HEK293 (cell line): Measurements from ENCODE around the gene DAAM2.
A peak's percentile ranks its signal among the peaks of the same experiment; 100 is the strongest.

Experiments
- CTCF ChIA-PET: fragments of 350-600 bp; formaldehyde crosslinking; extraction: SDS; loops from one replicate; lab custom pipeline; 2021; ENCODE audit warnings: antibody characterized with exemption; lab: Yijun Ruan, JAX
- POLR2A ChIA-PET: fragments of 300-600 bp; formaldehyde crosslinking; extraction: SDS; loops from one replicate; lab custom pipeline; 2020; ENCODE audit warnings: antibody characterized with exemption, inconsistent platforms; lab: Yijun Ruan, JAX
- H3K27ac ChIP-seq: fragments of 200-500 bp; sonication (Bioruptor generic); 2 replicates; pipeline ENCODE4 v1.5.1; 2014; ENCODE audit warnings: low read depth, low read length, control low read depth, inconsistent platforms; ENCODE audit errors: extremely low read depth
- H3K36me3 ChIP-seq, 2 experiments: fragments of 200-500 bp in 1 of 2; sonication (Bioruptor generic) in 1 of 2; 1 replicate in 1 of 2; 2 replicates in 1 of 2; pipeline ENCODE4 v1.5.1; 2014 to 2017; ENCODE audit warnings: inconsistent platforms in 2 of 2, low read length in 2 of 2; ENCODE audit not compliant: control insufficient read depth in 2 of 2, insufficient read depth in 1 of 2
- H3K4me1 ChIP-seq: fragments of 200-500 bp; sonication (Bioruptor generic); 2 replicates; pipeline ENCODE4 v1.5.1; 2014; ENCODE audit warnings: mild to moderate bottlenecking, low read length, inconsistent platforms; ENCODE audit not compliant: control insufficient read depth, insufficient read depth
- H3K4me3 ChIP-seq: 2 replicates; pipeline ENCODE4 v1.5.1; 2011; ENCODE audit warnings: low read depth, mild to moderate bottlenecking, control low read depth, low read length, moderate library complexity
- H3K9me3 ChIP-seq: fragments of 200-500 bp; sonication (Bioruptor generic); 2 replicates; pipeline ENCODE4 v1.5.1; 2014; ENCODE audit warnings: low read depth, low read length, inconsistent platforms; ENCODE audit not compliant: control insufficient read depth, insufficient read depth
- GLI2 ChIP-seq: fragments of 450-650 bp; formaldehyde crosslinking; IDR thresholded peaks from 2 replicates; pipeline ENCODE4; 2017; ENCODE audit warnings: missing biosample characterization, missing genetic modification characterization, low read depth, borderline replicate concordance
- GLIS2 ChIP-seq: fragments of 450-650 bp; formaldehyde crosslinking; IDR thresholded peaks from 2 replicates; pipeline ENCODE4 v1.5.1; 2016; ENCODE audit warnings: missing biosample characterization, missing genetic modification characterization
- HOXA7 ChIP-seq: sonication (generic); formaldehyde crosslinking; IDR thresholded peaks from 2 replicates; pipeline ENCODE4 v1.8.1; 2022; ENCODE audit warnings: missing genetic modification reagents, borderline replicate concordance
- KLF8 ChIP-seq: fragments of 450-650 bp; formaldehyde crosslinking; IDR thresholded peaks from 2 replicates; pipeline ENCODE4 v1.5.1; 2016; ENCODE audit warnings: missing biosample characterization, missing genetic modification characterization
- OSR2 ChIP-seq: fragments of 450-650 bp; formaldehyde crosslinking; IDR thresholded peaks from 2 replicates; pipeline ENCODE4 v1.5.1; 2016; ENCODE audit warnings: missing biosample characterization, missing genetic modification characterization
- ZNF114 ChIP-seq: fragments of 450-650 bp; formaldehyde crosslinking; IDR thresholded peaks from 2 replicates; pipeline ENCODE4 v1.5.0; 2017; ENCODE audit warnings: missing biosample characterization, missing genetic modification characterization
- ZNF174 ChIP-seq: fragments of 450-650 bp; formaldehyde crosslinking; IDR thresholded peaks from 2 replicates; pipeline ENCODE4 v1.5.0; 2017; ENCODE audit warnings: missing biosample characterization, mild to moderate bottlenecking, missing genetic modification characterization
- ZNF19 ChIP-seq: fragments of 450-650 bp; formaldehyde crosslinking; IDR thresholded peaks from 2 replicates; pipeline ENCODE4; 2016; ENCODE audit warnings: missing biosample characterization, missing genetic modification characterization, low read depth
- ZNF221 ChIP-seq: fragments of 450-650 bp; formaldehyde crosslinking; IDR thresholded peaks from 2 replicates; pipeline ENCODE4 v1.5.1; 2017; ENCODE audit warnings: missing biosample characterization, missing genetic modification characterization, borderline replicate concordance
- ZNF341 ChIP-seq: fragments of 450-650 bp; formaldehyde crosslinking; IDR thresholded peaks from 2 replicates; pipeline ENCODE4; 2016; ENCODE audit warnings: low read depth, missing biosample characterization, missing genetic modification characterization
- ZNF350 ChIP-seq: fragments of 450-650 bp; formaldehyde crosslinking; IDR thresholded peaks from 2 replicates; pipeline ENCODE4 v1.5.0; 2017; ENCODE audit warnings: missing biosample characterization, mild to moderate bottlenecking, missing genetic modification characterization
- ZNF362 ChIP-seq: fragments of 450-650 bp; formaldehyde crosslinking; IDR thresholded peaks from 2 replicates; pipeline ENCODE4 v1.5.1; 2016; ENCODE audit warnings: missing biosample characterization, missing genetic modification characterization
- ZNF394 ChIP-seq: fragments of 450-650 bp; formaldehyde crosslinking; IDR thresholded peaks from 2 replicates; pipeline ENCODE4 v1.5.1; 2016; ENCODE audit warnings: missing biosample characterization, missing genetic modification characterization, mild to moderate bottlenecking, moderate library complexity, borderline replicate concordance
- ZNF426 ChIP-seq: fragments of 450-650 bp; formaldehyde crosslinking; IDR thresholded peaks from 2 replicates; pipeline ENCODE4 v1.5.1; 2017; ENCODE audit warnings: missing biosample characterization, missing genetic modification characterization, mild to moderate bottlenecking, inconsistent platforms, moderate library complexity
- ZNF488 ChIP-seq: fragments of 450-650 bp; formaldehyde crosslinking; IDR thresholded peaks from 2 replicates; pipeline ENCODE4 v1.5.1; 2016; ENCODE audit warnings: missing biosample characterization, missing genetic modification characterization
- ZNF521 ChIP-seq: fragments of 450-650 bp; formaldehyde crosslinking; IDR thresholded peaks from 2 replicates; pipeline ENCODE4 v1.5.1; 2017; ENCODE audit warnings: missing biosample characterization, mild to moderate bottlenecking, missing genetic modification characterization
- ZNF530 ChIP-seq: fragments of 450-650 bp; formaldehyde crosslinking; IDR thresholded peaks from 2 replicates; pipeline ENCODE4 v1.5.1; 2016; ENCODE audit warnings: low read depth, missing biosample characterization, missing genetic modification characterization
- ZNF561 ChIP-seq: fragments of 450-650 bp; IDR thresholded peaks from 2 replicates; pipeline ENCODE4 v1.5.1; 2018; ENCODE audit warnings: missing biosample characterization, missing genetic modification characterization, borderline replicate concordance
- ZNF600 ChIP-seq: fragments of 450-650 bp; formaldehyde crosslinking; IDR thresholded peaks from 2 replicates; pipeline ENCODE4 v1.5.1; 2016; ENCODE audit warnings: missing biosample characterization, missing genetic modification characterization
- ZNF610 ChIP-seq: fragments of 450-650 bp; formaldehyde crosslinking; IDR thresholded peaks from 2 replicates; pipeline ENCODE4 v1.5.1; 2016; ENCODE audit warnings: missing biosample characterization, missing genetic modification characterization, borderline replicate concordance
- ZNF658 ChIP-seq: fragments of 450-650 bp; formaldehyde crosslinking; IDR thresholded peaks from 2 replicates; pipeline ENCODE4; 2016; ENCODE audit warnings: missing biosample characterization, missing genetic modification characterization
- ZSCAN16 ChIP-seq: fragments of 450-650 bp; formaldehyde crosslinking; IDR thresholded peaks from 2 replicates; pipeline ENCODE4 v1.5.1; 2016; ENCODE audit warnings: missing biosample characterization, missing genetic modification characterization
- ZSCAN23 ChIP-seq: fragments of 450-650 bp; formaldehyde crosslinking; IDR thresholded peaks from 2 replicates; pipeline ENCODE4 v1.5.1; 2016; ENCODE audit warnings: missing biosample characterization, missing genetic modification characterization
- ZSCAN4 ChIP-seq: fragments of 450-650 bp; formaldehyde crosslinking; IDR thresholded peaks from 2 replicates; pipeline ENCODE4 v1.5.1; 2017; ENCODE audit warnings: missing biosample characterization, missing genetic modification characterization
- TF ChIP-seq, protein P1 (sequence below): fragments of 450-650 bp; formaldehyde crosslinking; IDR thresholded peaks from 2 replicates; pipeline ENCODE4 v1.5.1; 2016; ENCODE audit warnings: missing biosample characterization, missing genetic modification characterization
- TF ChIP-seq, protein P2 (sequence below): fragments of 450-650 bp; formaldehyde crosslinking; IDR thresholded peaks from 2 replicates; pipeline ENCODE4 v1.5.1; 2016; ENCODE audit warnings: missing biosample characterization, missing genetic modification characterization

DAAM2 gene

DNA sequence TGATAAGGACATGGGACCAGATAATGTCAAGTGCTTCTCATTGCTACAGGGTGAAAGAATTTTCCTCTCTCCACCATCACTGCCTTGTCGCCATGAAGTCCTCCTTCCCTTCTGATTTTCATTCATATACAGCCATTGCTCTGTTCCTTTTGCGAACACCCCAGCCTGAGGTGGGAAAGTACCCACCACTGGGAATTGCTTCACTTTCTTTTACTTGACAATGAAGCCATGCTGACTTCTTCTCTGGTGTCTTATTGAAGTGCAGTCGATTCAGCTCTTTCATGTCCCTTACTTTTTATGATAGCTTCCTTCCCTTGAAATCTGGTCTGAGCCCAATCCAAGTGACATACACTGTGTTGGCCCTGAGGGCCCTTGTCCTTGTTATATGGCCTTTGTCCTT, 16.2 kb downstream of the DAAM2 start (continued):
- TF ChIP-seq ZNF521 (tag by site-specific recombination) (no peak), ZNF658 (tag by site-specific recombination) (no peak), ZNF426 (tag by site-specific recombination) (no peak), HOXA7 (CRISPR knock-in tag) (no peak), ZNF488 (tag by site-specific recombination) (no peak), ZNF350 (no peak)
- TF ChIP-seq, protein P1, sequence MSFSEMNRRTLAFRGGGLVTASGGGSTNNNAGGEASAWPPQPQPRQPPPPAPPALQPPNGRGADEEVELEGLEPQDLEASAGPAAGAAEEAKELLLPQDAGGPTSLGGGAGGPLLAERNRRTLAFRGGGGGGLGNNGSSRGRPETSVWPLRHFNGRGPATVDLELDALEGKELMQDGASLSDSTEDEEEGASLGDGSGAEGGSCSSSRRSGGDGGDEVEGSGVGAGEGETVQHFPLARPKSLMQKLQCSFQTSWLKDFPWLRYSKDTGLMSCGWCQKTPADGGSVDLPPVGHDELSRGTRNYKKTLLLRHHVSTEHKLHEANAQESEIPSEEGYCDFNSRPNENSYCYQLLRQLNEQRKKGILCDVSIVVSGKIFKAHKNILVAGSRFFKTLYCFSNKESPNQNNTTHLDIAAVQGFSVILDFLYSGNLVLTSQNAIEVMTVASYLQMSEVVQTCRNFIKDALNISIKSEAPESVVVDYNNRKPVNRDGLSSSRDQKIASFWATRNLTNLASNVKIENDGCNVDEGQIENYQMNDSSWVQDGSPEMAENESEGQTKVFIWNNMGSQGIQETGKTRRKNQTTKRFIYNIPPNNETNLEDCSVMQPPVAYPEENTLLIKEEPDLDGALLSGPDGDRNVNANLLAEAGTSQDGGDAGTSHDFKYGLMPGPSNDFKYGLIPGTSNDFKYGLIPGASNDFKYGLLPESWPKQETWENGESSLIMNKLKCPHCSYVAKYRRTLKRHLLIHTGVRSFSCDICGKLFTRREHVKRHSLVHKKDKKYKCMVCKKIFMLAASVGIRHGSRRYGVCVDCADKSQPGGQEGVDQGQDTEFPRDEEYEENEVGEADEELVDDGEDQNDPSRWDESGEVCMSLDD: no peak

- Histone ChIP-seq H3K4me1 (peaks cover 7% of the 10 kb centered on the region), H3K9me3 (no peaks in the 10 kb centered on the region; the same call in 1 of the 2 replicates), H3K4me3 (no peak overlapping the region), H3K36me3 (no peaks in the 10 kb centered on the region), H3K27ac (no peak overlapping the region)
- ChIA-PET POLR2A (no interaction called here), CTCF (no interaction called here)
- TF ChIP-seq ZNF394 (tag by site-specific recombination) (peak; percentile 89), ZNF341 (tag by site-specific recombination) (peak; percentile 47), ZNF221 (no peak)
- TF ChIP-seq, protein P2, sequence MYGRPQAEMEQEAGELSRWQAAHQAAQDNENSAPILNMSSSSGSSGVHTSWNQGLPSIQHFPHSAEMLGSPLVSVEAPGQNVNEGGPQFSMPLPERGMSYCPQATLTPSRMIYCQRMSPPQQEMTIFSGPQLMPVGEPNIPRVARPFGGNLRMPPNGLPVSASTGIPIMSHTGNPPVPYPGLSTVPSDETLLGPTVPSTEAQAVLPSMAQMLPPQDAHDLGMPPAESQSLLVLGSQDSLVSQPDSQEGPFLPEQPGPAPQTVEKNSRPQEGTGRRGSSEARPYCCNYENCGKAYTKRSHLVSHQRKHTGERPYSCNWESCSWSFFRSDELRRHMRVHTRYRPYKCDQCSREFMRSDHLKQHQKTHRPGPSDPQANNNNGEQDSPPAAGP: peak; percentile 37; the same call in 1 of the 2 replicates
Measured at GRCh38 chr6:39808964-39809363, 16.8 kb downstream of the DAAM2 start.

- peaks cover 0 to 12% of the 10 kb centered on the region in 2 experiments; a peak in 1 of 3 replicates for H3K36me3 ChIP-seq
- TF ChIP-seq OSR2: no peak
- no peak for TF ChIP-seq GLIS2 (tag by site-specific recombination)
- TF ChIP-seq ZSCAN4 (tag by site-specific recombination): no peak
- TF ChIP-seq ZNF362 (tag by site-specific recombination): no peak
- TF ChIP-seq ZNF610 (tag by site-specific recombination): no peak
- no peak for TF ChIP-seq ZNF530 (tag by site-specific recombination)
- TF ChIP-seq ZNF174 (tag by site-specific recombination): no peak
- TF ChIP-seq ZNF19 (tag by site-specific recombination): no peak
- TF ChIP-seq HOXA7 (CRISPR knock-in tag): no peak
- TF ChIP-seq GLI2 (tag by site-specific recombination): no peak
- TF ChIP-seq ZNF561 (tag by site-specific recombination): no peak
- no peak for TF ChIP-seq ZSCAN16 (tag by site-specific recombination)
- TF ChIP-seq ZNF114 (tag by site-specific recombination): no peak
- TF ChIP-seq ZSCAN23 (tag by site-specific recombination): no peak
- TF ChIP-seq KLF8 (tag by site-specific recombination): no peak
- TF ChIP-seq ZNF600 (tag by site-specific recombination): no peak
- ChIA-PET POLR2A (no interaction called here), CTCF (interaction anchor here (0.6 to 2.0 kb wide), 2 partner anchors 53 to 181 kb away, joined by 4 to 9 read pairs; no protein-coding TSS in a partner anchor)
- H3K4me3 ChIP-seq: no peak overlapping the region
- H3K4me1 ChIP-seq: peaks cover 5% of the 10 kb centered on the region
- H3K9me3 ChIP-seq: no peaks in the 10 kb centered on the region; the same call in 1 of the 2 replicates
- no peak overlapping the region for H3K27ac ChIP-seq
Measured at GRCh38 chr6:39811835-39812345, 19.7 kb downstream of the DAAM2 start.
